Right lobe of liver (tissue), 6 donors: Measurements from ENCODE around the gene LHX4. TPM values are rescaled to one million over a fixed set of nuclear protein-coding genes. Genes with fewer than 3 reads are reported as not detected.

Source experiments
- ATAC-seq, 4 donors: fragments of 200-7000 bp; cut with Tn5 transposase; one replicate each; pipeline ENCODE4 v1.9.1; 2020; ENCODE audit warnings: mild to moderate bottlenecking in 4 of 4, moderate library complexity in 4 of 4
- DNase-seq, 3 donors: peaks; one replicate each; pipeline ENCODE4 v3.0.0-alpha.2; 2020
- H3K27ac ChIP-seq, 3 donors: fragments of 200-600 bp; one replicate each; pipeline ENCODE4 v1.8.0; 2022
- H3K27me3 ChIP-seq, 2 donors: fragments of 200-600 bp; one replicate each; pipeline ENCODE4 v1.8.0; 2022
- H3K36me3 ChIP-seq, 4 donors: fragments of 200-600 bp; sonication (generic) in 1 of 4; one replicate each; pipeline versions ENCODE4 v1.5.1 to v1.8.0; 2017 to 2022; ENCODE audit warnings: control low read depth in 1 of 4
- H3K4me1 ChIP-seq, 4 donors: fragments of 200-600 bp; sonication (generic) in 1 of 4; one replicate each; pipeline versions ENCODE4 v1.5.1 to v1.8.0; 2017 to 2022; ENCODE audit warnings: control low read depth in 1 of 4
- H3K4me3 ChIP-seq, 3 donors: fragments of 200-600 bp; one replicate each; pipeline ENCODE4 v1.8.0; 2022
- H3K9me3 ChIP-seq, 4 donors: fragments of 200-600 bp; sonication (generic) in 1 of 4; one replicate each; pipeline versions ENCODE4 v1.5.1 to v1.8.0; 2017 to 2022; ENCODE audit warnings: control low read depth in 1 of 4
- POLR2A ChIP-seq: fragments of 450-650 bp; IDR thresholded peaks from one replicate; pipeline ENCODE4 v1.6.1; 2017; ENCODE audit warnings: antibody characterized with exemption, mild to moderate bottlenecking
- WGBS: methylation state at CpG from one replicate; pipeline ENCODE4 v1.1.6; 2018; ENCODE audit warnings: low coverage, low lambda C conversion rate; ENCODE audit not compliant: insufficient coverage; ENCODE audit errors: missing lambda C conversion rate; 5-methylcytosine and 5-hydroxymethylcytosine counted together
- intact Hi-C, 2 donors: fragments of 100-400 bp; cut with DNase I; formaldehyde crosslinking; loops; one replicate each; pipeline versions ENCODE4 v1.11.2 to v1.14.1; 2022
- total RNA-seq, 6 experiments: library from RNA; depleted of rRNA in 2 of 6; stranded (reverse); fragments of >200 nt in 2 of 6; fragmentation: NEBNext Ultra II Directional in 3 of 6; extraction: Animal tissue kit (Norgen Biotek cat#: 25700) in 3 of 6; gene quantifications; one replicate each; pipeline versions ENCODE4 v1.1.0 to v1.2.4, GENCODE V29; 2016 to 2023
- TF ChIP-seq, protein P1 (sequence below), 4 donors: fragments of 200-600 bp in 3 of 4; fragments of 450-650 bp in 1 of 4; IDR thresholded peaks; one replicate each; pipeline versions ENCODE4 v1.5.1 to v1.8.0; 2016 to 2022; ENCODE audit warnings: antibody characterized with exemption in 4 of 4, mild to moderate bottlenecking in 2 of 4
- donor health status: DM: no; HTN: yes; CAD: no.
- donor health status: DM: no; HTN: no; CAD: no.
- donor health status: DM: no; HTN: no; CAD: no.
- donor health status: DM: no; HTN: yes; CAD: no.
- donor health status: DM: no; HTN: yes; CAD: no.

LHX4 gene
- total RNA-seq, 6 experiments from 2014 or later = not detected

DNA sequence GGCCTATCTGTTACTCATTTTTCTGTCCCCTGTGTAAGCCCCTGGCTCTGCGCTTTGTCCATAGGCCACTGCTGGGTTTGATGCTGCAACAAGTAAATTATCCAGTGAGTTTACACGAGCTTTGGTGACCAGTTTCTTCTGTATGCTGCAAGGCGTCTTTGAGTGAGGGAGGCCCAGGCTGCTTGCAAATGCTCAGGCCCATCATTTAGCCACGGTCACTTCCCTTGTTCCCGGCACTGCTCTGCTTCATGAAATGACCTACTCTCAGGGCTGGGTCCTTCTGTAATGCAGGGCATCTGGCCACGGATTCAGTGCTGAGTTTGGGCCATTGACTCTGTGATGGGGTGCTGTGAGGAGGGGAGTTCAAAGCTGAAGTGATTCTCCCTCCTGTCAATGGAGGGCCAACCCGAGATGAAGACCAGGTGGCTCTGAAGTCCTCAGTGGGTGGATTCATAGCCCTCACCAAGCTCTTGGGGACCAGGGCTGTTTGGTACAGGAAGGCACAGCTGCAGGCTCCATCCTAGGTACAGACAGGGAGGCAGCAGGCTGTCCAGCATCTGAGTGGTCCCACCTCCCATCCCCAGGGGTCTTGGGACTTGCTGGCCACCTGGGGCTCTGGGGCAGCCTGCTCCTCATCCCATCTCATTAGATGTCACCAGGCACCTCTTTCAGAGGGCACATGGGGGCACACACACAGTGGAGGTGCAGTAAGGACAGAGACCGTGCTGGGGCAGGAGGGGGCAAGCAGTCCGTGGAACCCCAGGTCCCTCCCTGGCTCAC is 21.7 kb downstream of the LHX4 start:
- Histone ChIP-seq H3K9me3 (no peaks in the 10 kb centered on the region), H3K4me3 (no peak overlapping the region), H3K27me3 (no peaks in the 10 kb centered on the region), H3K27ac (no peak overlapping the region), H3K4me1 (no peaks in the 10 kb centered on the region), H3K36me3 (no peaks in the 10 kb centered on the region)
- WGBS = 67% methylated on average over 5 of the region's 9 CpGs
- DNase-seq (peak in 1 of 3 donors; percentile 18), ATAC-seq (no peak)
- intact Hi-C loops = loop anchor here (5.0 to 10.0 kb wide), 3 partner anchors 163 to 233 kb away; no protein-coding TSS in a partner anchor
- TF ChIP-seq, protein P1, sequence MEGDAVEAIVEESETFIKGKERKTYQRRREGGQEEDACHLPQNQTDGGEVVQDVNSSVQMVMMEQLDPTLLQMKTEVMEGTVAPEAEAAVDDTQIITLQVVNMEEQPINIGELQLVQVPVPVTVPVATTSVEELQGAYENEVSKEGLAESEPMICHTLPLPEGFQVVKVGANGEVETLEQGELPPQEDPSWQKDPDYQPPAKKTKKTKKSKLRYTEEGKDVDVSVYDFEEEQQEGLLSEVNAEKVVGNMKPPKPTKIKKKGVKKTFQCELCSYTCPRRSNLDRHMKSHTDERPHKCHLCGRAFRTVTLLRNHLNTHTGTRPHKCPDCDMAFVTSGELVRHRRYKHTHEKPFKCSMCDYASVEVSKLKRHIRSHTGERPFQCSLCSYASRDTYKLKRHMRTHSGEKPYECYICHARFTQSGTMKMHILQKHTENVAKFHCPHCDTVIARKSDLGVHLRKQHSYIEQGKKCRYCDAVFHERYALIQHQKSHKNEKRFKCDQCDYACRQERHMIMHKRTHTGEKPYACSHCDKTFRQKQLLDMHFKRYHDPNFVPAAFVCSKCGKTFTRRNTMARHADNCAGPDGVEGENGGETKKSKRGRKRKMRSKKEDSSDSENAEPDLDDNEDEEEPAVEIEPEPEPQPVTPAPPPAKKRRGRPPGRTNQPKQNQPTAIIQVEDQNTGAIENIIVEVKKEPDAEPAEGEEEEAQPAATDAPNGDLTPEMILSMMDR (IDR thresholded peaks at IDR 0.05) = no peak
- TF ChIP-seq POLR2A = no peak

DNA sequence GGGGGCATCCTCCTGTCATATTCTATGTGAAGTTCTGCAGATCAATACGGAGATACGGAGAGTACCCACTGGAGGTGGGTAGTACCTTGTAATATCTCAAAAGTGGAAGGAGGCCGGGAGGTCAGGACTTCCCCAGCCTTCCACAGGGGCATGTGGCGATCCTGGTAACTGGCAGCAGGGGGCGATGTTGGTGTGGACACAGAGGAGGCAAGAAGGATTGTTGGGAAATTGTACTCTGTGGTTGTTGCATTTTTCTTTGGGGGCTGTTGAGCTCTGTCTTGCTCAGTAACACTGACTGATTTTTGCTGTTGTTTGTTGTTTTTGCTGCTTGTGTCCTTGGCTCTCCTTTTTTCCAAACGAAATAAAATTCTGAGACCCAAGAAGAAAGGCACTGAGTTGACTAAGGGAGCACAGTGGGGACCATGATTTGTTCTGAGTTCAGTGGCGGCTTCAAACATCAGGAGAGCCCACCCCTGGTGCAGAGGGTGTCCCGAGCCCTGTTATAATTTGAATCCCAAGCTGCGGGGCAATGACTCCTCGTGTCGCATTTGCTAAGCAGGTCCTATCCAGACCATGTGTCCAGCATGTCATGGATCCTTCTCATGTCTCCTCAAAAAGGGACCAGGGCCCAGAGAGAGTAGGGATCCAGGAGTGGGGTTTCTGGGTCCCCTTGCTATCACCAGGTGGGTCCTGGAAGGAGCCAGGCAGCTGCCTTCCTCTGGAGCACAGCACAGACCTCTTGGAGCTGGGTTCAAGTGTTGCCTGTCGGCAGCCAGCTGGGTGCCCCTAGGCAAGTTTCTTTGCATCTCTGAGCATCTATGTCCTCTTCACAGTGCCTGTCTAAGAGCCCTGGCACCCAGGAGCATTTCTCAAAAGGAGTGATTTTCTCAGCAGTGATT is 22.8 kb downstream of the LHX4 start:
- Histone ChIP-seq H3K27ac (no peak overlapping the region), H3K4me3 (no peak overlapping the region), H3K4me1 (no peaks in the 10 kb centered on the region), H3K27me3 (no peaks in the 10 kb centered on the region), H3K9me3 (no peaks in the 10 kb centered on the region), H3K36me3 (no peaks in the 10 kb centered on the region)
- DNase-seq = peak; percentile 78 to 82 (median 81)
- ATAC-seq = peak; percentile 80 to 94 (median 90)
- TF ChIP-seq, protein P1 (IDR thresholded peaks at IDR 0.05) = peak; percentile 84 to 85 (median 85)
- TF ChIP-seq POLR2A = no peak
- 41% methylated on average over 6 of the region's 12 CpGs for WGBS
- intact Hi-C loops = loop anchor here (5.0 to 10.0 kb wide), 3 partner anchors 162 to 232 kb away; no protein-coding TSS in a partner anchor

DNA sequence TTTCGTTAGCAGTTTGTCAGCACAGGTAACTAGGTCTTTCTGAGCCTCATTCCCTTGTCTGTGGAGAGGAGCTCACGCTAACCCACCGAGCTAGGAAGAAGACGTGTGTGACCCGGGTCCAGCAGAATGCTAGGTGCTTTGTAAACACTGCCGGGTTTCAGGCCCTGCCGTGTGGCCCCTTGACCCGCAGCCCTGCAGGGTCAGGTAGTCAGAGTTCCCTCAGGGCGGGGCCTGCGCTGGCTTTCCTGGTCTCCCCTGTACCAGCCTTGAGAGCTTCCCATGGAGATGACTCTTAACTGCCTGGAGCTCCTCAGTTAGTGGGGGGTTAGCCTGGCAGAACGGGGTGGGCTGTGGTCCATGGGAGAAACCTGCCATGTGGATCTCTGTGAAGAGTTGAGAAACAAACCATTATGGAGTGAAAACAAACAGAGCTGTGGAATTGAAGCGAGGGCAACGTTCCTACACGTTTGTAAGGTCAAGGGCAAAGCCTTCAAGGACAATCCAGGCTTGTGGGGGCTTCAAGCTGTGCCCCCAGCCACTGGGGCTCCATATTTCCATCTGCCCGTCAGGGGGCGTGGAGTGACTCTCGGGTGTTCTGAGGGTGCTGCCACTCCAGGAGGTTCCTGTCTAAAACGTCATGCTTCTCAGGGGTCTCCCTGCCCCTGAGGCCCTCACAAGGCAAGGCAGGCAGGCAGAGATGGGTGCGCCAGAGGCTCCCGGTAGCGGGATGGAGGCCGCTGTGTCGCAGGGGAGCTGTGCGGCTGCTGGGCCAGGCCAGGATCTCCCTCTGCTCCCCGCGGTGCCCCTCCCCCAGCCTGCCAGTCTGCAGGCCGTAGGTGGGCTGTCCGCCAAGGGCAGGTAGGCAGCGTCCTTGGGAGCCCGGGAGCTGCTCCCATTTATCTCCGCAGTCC is 23.8 kb downstream of the LHX4 start:
- Histone ChIP-seq H3K27ac (no peak overlapping the region), H3K4me1 (no peaks in the 10 kb centered on the region), H3K27me3 (no peaks in the 10 kb centered on the region), H3K9me3 (no peaks in the 10 kb centered on the region), H3K4me3 (no peak overlapping the region), H3K36me3 (no peaks in the 10 kb centered on the region)
- ATAC-seq (no peak), DNase-seq (no peak)
- WGBS = 59% methylated on average over 14 of the region's 31 CpGs
- intact Hi-C loops = loop anchor here (5.0 to 10.0 kb wide), 3 partner anchors 161 to 231 kb away; no protein-coding TSS in a partner anchor
- no peak for TF ChIP-seq POLR2A
- TF ChIP-seq, protein P1 (IDR thresholded peaks at IDR 0.05) = no peak

DNA sequence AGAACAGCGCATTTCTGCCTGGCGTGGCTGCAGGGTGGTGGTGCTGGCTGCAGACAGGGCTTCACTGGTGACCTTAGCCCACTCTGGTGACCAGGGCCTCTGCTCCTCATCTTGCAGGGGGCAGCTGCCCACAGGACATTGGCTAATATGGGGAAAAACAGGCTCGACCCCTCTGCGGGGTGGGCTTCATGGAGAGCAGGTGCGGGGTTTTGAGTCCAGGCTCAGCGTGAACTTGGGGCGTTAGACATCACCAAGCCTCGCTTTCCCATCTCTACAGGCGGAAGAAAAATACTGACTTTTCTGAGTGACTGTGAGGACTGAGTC is 24.4 kb downstream of the LHX4 start:
- TF ChIP-seq POLR2A = no peak
- TF ChIP-seq, protein P1 (IDR thresholded peaks at IDR 0.05) = no peak
- H3K27ac ChIP-seq = no peak overlapping the region
- H3K4me3 ChIP-seq = no peak overlapping the region
- H3K36me3 ChIP-seq = no peaks in the 10 kb centered on the region
- intact Hi-C loops = loop anchor here (5.0 to 10.0 kb wide), 3 partner anchors 160 to 230 kb away; no protein-coding TSS in a partner anchor
- no peaks in the 10 kb centered on the region for H3K9me3 ChIP-seq
- no peaks in the 10 kb centered on the region for H3K27me3 ChIP-seq
- no peaks in the 10 kb centered on the region for H3K4me1 ChIP-seq
- DNase-seq = no peak
- no peak for ATAC-seq
- 79% methylated on average over 7 of the region's 9 CpGs for WGBS
